GM19043 (cell line): ENCODE measurements around the gene ECI1.

ENCODE experiments used
- ATAC-seq: cut with Tn5 transposase; IDR thresholded peaks from one replicate; pipeline ENCODE4 v1.9.1; 2021; ENCODE audit warnings: low read depth; ENCODE audit not compliant: unreplicated experiment

Gene ECI1

GRCh38 chr16:2251296-2252111, at the start of gene ECI1:
Gene ECI1 (minus strand): TSS chr16:2251587. CDS start chr16:2251566, 21 bp downstream.
- ATAC-seq = peak; percentile 89

- no peak for ATAC-seq
These were observed 48.5 kb upstream of the ECI1 start for GRCh38 chr16:2299915-2300192.

GRCh38 chr16:2299121-2299914, 47.9 kb upstream of the ECI1 start:
- ATAC-seq = no peak

- no peak for ATAC-seq
These were observed 47.2 kb upstream of the ECI1 start for GRCh38 chr16:2298621-2299020.

GRCh38 chr16:2297506-2297860, 46.1 kb upstream of the ECI1 start:
- no peak for ATAC-seq

- ATAC-seq = no peak
These were observed 45.5 kb upstream of the ECI1 start for GRCh38 chr16:2296661-2297505.

GRCh38 chr16:2295056-2295798, 43.8 kb upstream of the ECI1 start:
- ATAC-seq = no peak

GRCh38 chr16:2292221-2292620, 40.8 kb upstream of the ECI1 start:
- no peak for ATAC-seq

- ATAC-seq = no peak
These were observed 37.9 kb upstream of the ECI1 start for GRCh38 chr16:2289282-2289681.

- ATAC-seq = no peak
These were observed 37.3 kb upstream of the ECI1 start for GRCh38 chr16:2288726-2289125.

- ATAC-seq = no peak
These were observed 36.6 kb upstream of the ECI1 start for GRCh38 chr16:2287916-2288547.

- no peak for ATAC-seq
These were observed 35.2 kb upstream of the ECI1 start for GRCh38 chr16:2286550-2286949.

GRCh38 chr16:2285731-2286191, 34.4 kb upstream of the ECI1 start:
- no peak for ATAC-seq

- no peak for ATAC-seq
These were observed 33.6 kb upstream of the ECI1 start for GRCh38 chr16:2284797-2285576.

- ATAC-seq = no peak
These were observed 32.8 kb upstream of the ECI1 start for GRCh38 chr16:2284001-2284770.

GRCh38 chr16:2282866-2283555, 31.6 kb upstream of the ECI1 start:
- ATAC-seq = no peak

GRCh38 chr16:2282262-2282661, 30.9 kb upstream of the ECI1 start:
- ATAC-seq = no peak

GRCh38 chr16:2280981-2281542, 29.7 kb upstream of the ECI1 start:
- no peak for ATAC-seq
